CD14-positive monocyte (primary cell): ENCODE results near the gene SERINC1. TPM values are rescaled to one million over a fixed set of nuclear protein-coding genes. Genes with fewer than 3 reads are reported as not detected.
A peak's percentile ranks its signal among the peaks of the same experiment; 100 is the strongest.

ENCODE experiments used
- DNase-seq, 3 donors: peaks; one replicate each; pipeline ENCODE4 v3.0.0-alpha.2; 2011 to 2022
- H2AFZ ChIP-seq: 2 replicates; pipeline ENCODE4 v1.6.0; 2012; ENCODE audit warnings: mild to moderate bottlenecking, low read depth, low read length, inconsistent platforms; ENCODE audit not compliant: insufficient read depth, poor library complexity, severe bottlenecking
- H3K27ac ChIP-seq, 2 donors: 1 replicate in 1 of 2; 2 replicates in 1 of 2; pipeline ENCODE4 v1.5.1; 2012 to 2013; ENCODE audit warnings: low read length in 2 of 2, control low read depth in 1 of 2, inconsistent platforms in 1 of 2, low read depth in 1 of 2, mild to moderate bottlenecking in 1 of 2
- H3K27me3 ChIP-seq, 2 donors: one replicate each; pipeline versions ENCODE4 v1.6.0 to v1.6.1; 2011 to 2013; ENCODE audit warnings: low read length in 2 of 2; ENCODE audit not compliant: control insufficient read depth in 2 of 2, insufficient read depth in 2 of 2
- H3K36me3 ChIP-seq, 2 donors: replicated peaks in 1 of 2; 1 replicate in 1 of 2; 2 replicates in 1 of 2; pipeline versions ENCODE4 v1.5.1 to v1.6.1; 2012 to 2013; ENCODE audit warnings: low read length in 2 of 2, control low read depth in 1 of 2, inconsistent platforms in 1 of 2, mild to moderate bottlenecking in 1 of 2; ENCODE audit not compliant: insufficient read depth in 2 of 2, control insufficient read depth in 1 of 2
- H3K4me1 ChIP-seq, 2 donors: 1 replicate in 1 of 2; 2 replicates in 1 of 2; pipeline versions ENCODE4 v1.5.1 to v1.6.1; 2012 to 2013; ENCODE audit warnings: low read length in 2 of 2, control low read depth in 1 of 2, inconsistent platforms in 1 of 2, mild to moderate bottlenecking in 1 of 2, moderate library complexity in 1 of 2; ENCODE audit not compliant: insufficient read depth in 2 of 2, control insufficient read depth in 1 of 2
- H3K4me2 ChIP-seq: replicated peaks from 2 replicates; pipeline ENCODE3; 2012; ENCODE audit warnings: low read length, moderate library complexity, mild to moderate bottlenecking; ENCODE audit not compliant: poor library complexity, severe bottlenecking; ENCODE audit errors: extremely low read depth
- H3K4me3 ChIP-seq, 3 experiments: fragments of 200-600 bp in 1 of 3; sonication (generic) in 1 of 3; replicated peaks in 1 of 3; 1 replicate in 2 of 3; 2 replicates in 1 of 3; pipeline ENCODE4 v1.5.1; 2011 to 2013; ENCODE audit warnings: low read length in 3 of 3, mild to moderate bottlenecking in 3 of 3, control low read depth in 2 of 3, low read depth in 2 of 3, inconsistent platforms in 1 of 3, moderate library complexity in 1 of 3
- H3K79me2 ChIP-seq: 2 replicates; pipeline ENCODE4 v1.6.0; 2012; ENCODE audit warnings: mild to moderate bottlenecking, control low read depth, inconsistent platforms, low read length, moderate library complexity; ENCODE audit not compliant: insufficient read depth
- H3K9ac ChIP-seq: 2 replicates; pipeline ENCODE4 v1.6.0; 2017; ENCODE audit warnings: low read length, mild to moderate bottlenecking; ENCODE audit not compliant: insufficient read depth, poor library complexity, severe bottlenecking
- H3K9me3 ChIP-seq, 2 donors: replicated peaks in 1 of 2; 1 replicate in 1 of 2; 2 replicates in 1 of 2; pipeline versions ENCODE4 v1.5.1 to v1.6.1; 2012 to 2013; ENCODE audit warnings: low read length in 2 of 2, control low read depth in 1 of 2; ENCODE audit not compliant: control insufficient read depth in 1 of 2, insufficient read depth in 1 of 2
- H4K20me1 ChIP-seq: 2 replicates; pipeline ENCODE4 v1.6.0; 2012; ENCODE audit warnings: mild to moderate bottlenecking, low read length, control low read depth, moderate library complexity; ENCODE audit not compliant: insufficient read depth
- H3K27ac Mint-ChIP-seq, 7 donors: one replicate each; pipeline ENCODE4 v1.8.0; 2020; ENCODE audit warnings: mild to moderate bottlenecking in 7 of 7, mixed read lengths in 7 of 7, moderate library complexity in 6 of 7, inconsistent platforms in 2 of 7
- H3K27me3 Mint-ChIP-seq, 3 donors: one replicate each; pipeline ENCODE4 v1.8.0; 2021 to 2022; ENCODE audit warnings: low read depth in 3 of 3, mild to moderate bottlenecking in 3 of 3, mixed read lengths in 3 of 3, moderate library complexity in 3 of 3, inconsistent platforms in 1 of 3
- H3K36me3 Mint-ChIP-seq, 2 donors: one replicate each; pipeline ENCODE4 v1.8.0; 2020; ENCODE audit warnings: mixed read lengths in 2 of 2, inconsistent platforms in 1 of 2, mild to moderate bottlenecking in 1 of 2
- H3K4me1 Mint-ChIP-seq: one replicate; pipeline ENCODE4 v1.8.0; 2020; ENCODE audit warnings: mild to moderate bottlenecking, mixed read lengths
- H3K4me3 Mint-ChIP-seq, 2 donors: one replicate each; pipeline ENCODE4 v1.8.0; 2020; ENCODE audit warnings: mild to moderate bottlenecking in 2 of 2, mixed read lengths in 2 of 2, moderate library complexity in 1 of 2
- H3K9me3 Mint-ChIP-seq, 7 donors: one replicate each; pipeline ENCODE4 v1.8.0; 2020 to 2022; ENCODE audit warnings: mixed read lengths in 7 of 7, mild to moderate bottlenecking in 6 of 7, moderate library complexity in 6 of 7, inconsistent platforms in 2 of 7
- CTCF ChIP-seq: fragments of 200-600 bp; IDR thresholded peaks from one replicate; pipeline ENCODE4 v1.8.0; 2022; ENCODE audit warnings: antibody characterized with exemption, mild to moderate bottlenecking
- WGBS: methylation state at CpG from one replicate; pipeline ENCODE4 v1.1.5; 2013; ENCODE audit warnings: missing lambda C conversion rate; ENCODE audit not compliant: insufficient coverage; 5-methylcytosine and 5-hydroxymethylcytosine counted together
- intact Hi-C, 2 donors: fragments of 100-400 bp; cut with micrococcal nuclease; formaldehyde crosslinking; loops; one replicate each; pipeline versions ENCODE4 v1.15.0 to v1.15.1; 2023
- polyA plus RNA-seq, 3 donors: library from polyadenylated mRNA; depleted of rRNA in 1 of 3; unstranded in 2 of 3; stranded (reverse) in 1 of 3; fragments of 300-500 nt in 2 of 3; fragments of >200 nt in 1 of 3; fragmentation: Illumina TruSeq in 2 of 3; gene quantifications; 1 replicate in 2 of 3; 2 replicates in 1 of 3; pipeline ENCODE4 v1.2.3, GENCODE V29; 2012 to 2021

Gene SERINC1
- polyA plus RNA-seq, 3 donors: 38.9 to 161 (median 125) TPM

DNA sequence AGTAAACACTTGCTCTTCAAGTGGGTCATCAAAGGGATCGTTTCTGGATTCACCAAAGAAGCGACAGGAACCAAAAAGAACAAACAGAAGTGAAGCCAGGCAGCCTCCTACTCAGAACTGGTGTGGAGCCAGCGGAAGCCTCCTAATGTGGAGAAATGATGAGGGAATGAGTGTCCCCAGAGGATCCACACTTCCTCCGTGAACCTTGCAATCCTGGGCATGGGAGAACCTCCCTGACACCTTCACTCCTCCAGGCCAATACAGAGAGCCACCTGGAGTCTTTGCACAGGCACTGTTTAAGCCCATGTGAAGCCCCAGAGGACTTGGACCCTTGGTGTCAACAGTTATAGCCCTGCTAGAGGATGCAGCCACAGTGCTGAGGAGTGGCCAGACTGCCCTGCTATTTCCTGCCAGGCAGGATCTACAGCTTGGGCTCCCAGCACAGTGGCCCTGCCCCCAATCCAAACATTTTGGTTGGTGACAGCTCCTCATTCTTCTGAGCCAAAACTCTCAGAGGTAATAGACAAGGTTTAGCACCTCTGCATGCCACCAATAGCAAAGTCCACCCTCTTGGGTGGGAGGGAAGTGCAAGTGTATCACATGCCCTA, 23.2 kb upstream of the SERINC1 start:
- no peak overlapping the region for H3K27ac ChIP-seq
- TF ChIP-seq CTCF: no peak
- intact Hi-C loops: no loop called here
- Mint-ChIP-seq H3K4me1 (peaks cover 4% of the 10 kb centered on the region), H3K27ac (no peak overlapping the region), H3K4me3 (no peak overlapping the region), H3K27me3 (peaks cover 0 to 6% (median 1%) of the 10 kb centered on the region in 3 donors), H3K36me3 (no peaks in the 10 kb centered on the region), H3K9me3 (peaks cover 0 to 16% (median 10%) of the 10 kb centered on the region in 7 donors)
- H3K9me3 ChIP-seq: peaks cover 9 to 10% of the 10 kb centered on the region in 2 donors
- H3K27me3 ChIP-seq: no peaks in the 10 kb centered on the region
- no peaks in the 10 kb centered on the region for H3K4me1 ChIP-seq
- no peaks in the 10 kb centered on the region for H3K79me2 ChIP-seq
- H3K9ac ChIP-seq: no peak overlapping the region
- no peak overlapping the region for H2AFZ ChIP-seq
- H4K20me1 ChIP-seq: no peaks in the 10 kb centered on the region
- WGBS: 84% methylated on average over 3 of the region's 4 CpGs
- H3K4me2 ChIP-seq: no peak overlapping the region
- H3K36me3 ChIP-seq: no peaks in the 10 kb centered on the region
- no peak overlapping the region for H3K4me3 ChIP-seq
- no peak for DNase-seq

DNA sequence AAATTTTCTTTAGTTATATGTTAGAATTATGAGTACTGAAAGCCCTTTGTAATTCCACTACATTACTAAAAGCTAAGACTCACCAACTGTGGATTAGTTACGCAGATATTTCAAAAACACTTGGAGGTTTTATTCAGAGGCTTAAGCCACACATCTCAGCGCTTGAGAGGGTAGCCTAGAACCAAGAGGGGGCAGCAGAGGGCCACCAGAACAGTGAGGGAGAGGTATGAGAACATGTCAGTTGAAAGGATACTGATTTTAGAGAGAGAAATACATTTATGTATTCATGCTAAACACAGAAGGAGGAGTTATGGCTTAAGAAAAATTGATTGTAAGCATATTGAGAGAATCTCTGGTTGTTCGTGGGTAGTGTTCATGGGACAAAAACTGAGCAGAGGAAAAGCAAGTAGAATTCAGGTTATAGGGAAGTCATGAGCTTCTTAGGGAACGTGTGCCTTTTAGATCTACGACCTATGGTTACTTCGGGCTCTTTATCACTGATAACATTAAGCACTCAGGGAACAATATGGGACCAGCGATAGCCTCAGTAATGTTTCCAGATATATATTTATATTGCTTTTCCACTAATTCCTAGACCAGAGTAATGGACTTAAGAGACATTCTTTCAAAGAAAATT, 20.4 kb upstream of the SERINC1 start:
- Histone ChIP-seq H3K9ac (no peak overlapping the region), H3K27ac (no peak overlapping the region), H3K79me2 (no peaks in the 10 kb centered on the region), H3K9me3 (peaks cover 3 to 9% of the 10 kb centered on the region in 2 donors), H3K4me2 (no peak overlapping the region), H3K27me3 (no peaks in the 10 kb centered on the region), H3K36me3 (no peaks in the 10 kb centered on the region), H4K20me1 (no peaks in the 10 kb centered on the region), H3K4me1 (no peaks in the 10 kb centered on the region), H2AFZ (no peak overlapping the region), H3K4me3 (no peak overlapping the region)
- DNase-seq: peak; percentile 24 to 49 (median 47)
- peak; percentile 88 for TF ChIP-seq CTCF
- peaks cover 0 to 10% (median 2%) of the 10 kb centered on the region in 7 donors for H3K9me3 Mint-ChIP-seq
- no peak overlapping the region for H3K27ac Mint-ChIP-seq
- H3K4me3 Mint-ChIP-seq: peak overlapping the region in 1 of 2 donors; percentile 50
- no peaks in the 10 kb centered on the region for H3K36me3 Mint-ChIP-seq
- H3K4me1 Mint-ChIP-seq: peaks cover 4% of the 10 kb centered on the region
- H3K27me3 Mint-ChIP-seq: peaks cover 0 to 5% (median 2%) of the 10 kb centered on the region in 3 donors
- intact Hi-C loops: no loop called here
- WGBS: 13% methylated on average over 1 of the region's 7 CpGs
